HG03045 (cell line): Measurements from ENCODE around the gene GCH1.
"Not testable (repeated sequence)": the region's sequence is repeated elsewhere in the genome, so short reads cannot be mapped to it uniquely, and the experiment has no call there.

Experiments
- ATAC-seq: cut with Tn5 transposase; IDR thresholded peaks from one replicate; pipeline ENCODE4 v1.9.1; 2021; ENCODE audit warnings: mild to moderate bottlenecking, moderate library complexity; ENCODE audit not compliant: unreplicated experiment

GCH1 gene

GRCh38 chr14:54908973-54909372, 6.3 kb upstream of the GCH1 start:
- not testable (repeated sequence) for ATAC-seq

GRCh38 chr14:54908190-54908589, 5.6 kb upstream of the GCH1 start:
- ATAC-seq: peak; percentile 53

GRCh38 chr14:54906075-54906474, 3.4 kb upstream of the GCH1 start:
- ATAC-seq: no peak

GRCh38 chr14:54902143-54902520, 494 bp downstream of the GCH1 start:
- ATAC-seq: peak; percentile 42

- no peak for ATAC-seq
These were observed 1.1 kb downstream of the GCH1 start for GRCh38 chr14:54901380-54902142.

- no peak for ATAC-seq
These were observed 3.1 kb downstream of the GCH1 start for GRCh38 chr14:54899573-54899972.

- not testable (repeated sequence) for ATAC-seq
These were observed 4.6 kb downstream of the GCH1 start for GRCh38 chr14:54897809-54898555.

GRCh38 chr14:54895683-54896082, 6.9 kb downstream of the GCH1 start:
- no peak for ATAC-seq

- ATAC-seq: no peak
These were observed 7.6 kb downstream of the GCH1 start for GRCh38 chr14:54894995-54895394.

GRCh38 chr14:54893151-54893760, 9.4 kb downstream of the GCH1 start:
- ATAC-seq: no peak

GRCh38 chr14:54891471-54892245, 11.0 kb downstream of the GCH1 start:
- ATAC-seq: no peak

- ATAC-seq: peak; percentile 71
These were observed 11.8 kb downstream of the GCH1 start for GRCh38 chr14:54890788-54891187.

- no peak for ATAC-seq
These were observed 12.7 kb downstream of the GCH1 start for GRCh38 chr14:54889919-54890318.

GRCh38 chr14:54882521-54882920, 20.1 kb downstream of the GCH1 start:
- no peak for ATAC-seq

- ATAC-seq: peak; percentile 47
These were observed 20.7 kb downstream of the GCH1 start for GRCh38 chr14:54881761-54882401.

GRCh38 chr14:54881235-54881760, 21.3 kb downstream of the GCH1 start:
- ATAC-seq: peak; percentile 56

GRCh38 chr14:54877703-54878021, 25.0 kb downstream of the GCH1 start:
- no peak for ATAC-seq

GRCh38 chr14:54877015-54877702, 25.5 kb downstream of the GCH1 start:
- ATAC-seq: no peak

- ATAC-seq: not testable (repeated sequence)
These were observed 27.0 kb downstream of the GCH1 start for GRCh38 chr14:54875648-54876047.
